ENCODE data around the gene ASB6. TPM values are rescaled to one million over a fixed set of nuclear protein-coding genes. Genes with fewer than 3 reads are reported as not detected.

ASB6 gene
- polyA plus RNA-seq, 1 of the 3 experiments (the other 2 are of a cell fraction), result 35.9 TPM

DNA sequence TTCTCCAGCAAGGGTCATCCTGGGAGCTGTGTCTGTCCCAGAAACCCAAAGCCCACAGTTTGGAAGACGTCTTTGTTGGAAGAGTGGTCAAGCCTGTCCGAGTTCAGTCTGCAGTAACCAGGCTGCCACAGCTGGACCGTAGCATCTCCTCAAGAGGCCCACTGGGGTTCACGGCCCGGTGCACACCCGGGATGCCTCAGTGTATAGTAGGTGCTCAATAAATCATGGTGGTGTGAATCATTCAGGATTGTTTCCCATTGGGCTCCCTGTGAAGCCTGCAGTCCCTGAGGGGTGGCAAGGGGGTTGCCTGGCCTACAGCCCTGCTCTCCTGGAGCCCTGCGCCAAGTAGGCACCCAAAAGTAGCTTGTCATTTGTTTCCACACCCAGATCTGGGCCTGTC is 13.2 kb upstream of the ASB6 start:
- Histone ChIP-seq H4K20me1 (ENCODE audit: insufficient read depth) (no peaks in the 10 kb centered on the region), H3K9me2 (no peaks in the 10 kb centered on the region), H3K9ac (no peak overlapping the region), H3K4me1 (ENCODE audit: control insufficient read depth in 1 of 2, insufficient read depth in 2 of 2, low read depth in 1 of 2, low read length in 1 of 2) (peaks cover 0 to 14% of the 10 kb centered on the region in 2 experiments; a peak in 2 of 4 replicates), H3K4me3 (ENCODE audit: low read depth in 2 of 2, low read length in 1 of 2) (no peak overlapping the region), H3K4me2 (no peak overlapping the region), H3K79me2 (ENCODE audit: insufficient read depth) (no peaks in the 10 kb centered on the region), H3F3A (replicated peaks; ENCODE audit: insufficient read depth) (peaks cover 2% of the 10 kb centered on the region), H3K27me3 (ENCODE audit: insufficient read depth) (no peaks in the 10 kb centered on the region), H3K36me3 (replicated peaks in 1 of 2; ENCODE audit: control insufficient read depth in 1 of 2, insufficient read depth in 2 of 2, low read length in 1 of 2) (no peaks in the 10 kb centered on the region), H2AFZ (ENCODE audit: low read depth) (no peak overlapping the region), H3K9me3 (no peaks in the 10 kb centered on the region), H3K27ac (ENCODE audit: low read depth in 2 of 2, low read length in 1 of 2) (no peak overlapping the region)
- 79% methylated on average over 2 of the region's 7 CpGs for WGBS (ENCODE audit: low lambda C conversion rate)
- POLR2A ChIA-PET, result no interaction called here
- no peak for DNase-seq
- TF ChIP-seq EZH2phosphoT487 (IDR thresholded peaks at IDR 0.05; ENCODE audit: borderline replicate concordance, low read depth) (no peak), FOSL2 (IDR thresholded peaks at IDR 0.05; ENCODE audit: borderline replicate concordance, low read depth) (no peak), TEAD4 (IDR thresholded peaks at IDR 0.05; ENCODE audit: borderline replicate concordance, insufficient read depth) (no peak), NFIC (IDR thresholded peaks at IDR 0.05; ENCODE audit: borderline replicate concordance) (no peak), TCF12 (IDR thresholded peaks at IDR 0.05) (no peak)
- TF ChIP-seq, protein P1, sequence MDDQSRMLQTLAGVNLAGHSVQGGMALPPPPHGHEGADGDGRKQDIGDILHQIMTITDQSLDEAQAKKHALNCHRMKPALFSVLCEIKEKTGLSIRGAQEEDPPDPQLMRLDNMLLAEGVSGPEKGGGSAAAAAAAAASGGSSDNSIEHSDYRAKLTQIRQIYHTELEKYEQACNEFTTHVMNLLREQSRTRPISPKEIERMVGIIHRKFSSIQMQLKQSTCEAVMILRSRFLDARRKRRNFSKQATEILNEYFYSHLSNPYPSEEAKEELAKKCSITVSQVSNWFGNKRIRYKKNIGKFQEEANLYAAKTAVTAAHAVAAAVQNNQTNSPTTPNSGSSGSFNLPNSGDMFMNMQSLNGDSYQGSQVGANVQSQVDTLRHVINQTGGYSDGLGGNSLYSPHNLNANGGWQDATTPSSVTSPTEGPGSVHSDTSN (IDR thresholded peaks at IDR 0.05), result no peak
- CTCF ChIA-PET, result interaction anchor here (1.3 kb wide), 1 partner anchor 14 kb away, joined by 4 read pairs; no protein-coding TSS in a partner anchor

GRCh38 chr9:129654554-129655040 is 12.6 kb upstream of the ASB6 start:
- no peak for DNase-seq
- Histone ChIP-seq H3K9me2 (no peaks in the 10 kb centered on the region), H3K9me3 (no peaks in the 10 kb centered on the region), H3K79me2 (ENCODE audit: insufficient read depth) (no peaks in the 10 kb centered on the region), H4K20me1 (ENCODE audit: insufficient read depth) (no peaks in the 10 kb centered on the region), H3K9ac (no peak overlapping the region), H3K36me3 (replicated peaks in 1 of 2; ENCODE audit: control insufficient read depth in 1 of 2, insufficient read depth in 2 of 2, low read length in 1 of 2) (no peaks in the 10 kb centered on the region), H3K4me3 (ENCODE audit: low read depth in 2 of 2, low read length in 1 of 2) (no peak overlapping the region), H2AFZ (ENCODE audit: low read depth) (no peak overlapping the region), H3K27ac (ENCODE audit: low read depth in 2 of 2, low read length in 1 of 2) (no peak overlapping the region), H3K4me2 (no peak overlapping the region), H3K27me3 (ENCODE audit: insufficient read depth) (no peaks in the 10 kb centered on the region), H3K4me1 (ENCODE audit: control insufficient read depth in 1 of 2, insufficient read depth in 2 of 2, low read depth in 1 of 2, low read length in 1 of 2) (peaks cover 0 to 18% of the 10 kb centered on the region in 2 experiments; a peak in 2 of 4 replicates), H3F3A (replicated peaks; ENCODE audit: insufficient read depth) (peaks cover 2% of the 10 kb centered on the region)
- CTCF ChIA-PET, result interaction anchor here (0.6 kb wide), 1 partner anchor 80 kb away, joined by 3 read pairs; no protein-coding TSS in a partner anchor
- POLR2A ChIA-PET, result no interaction called here
- 88% methylated on average over 20 of the region's 20 CpGs for WGBS (ENCODE audit: low lambda C conversion rate)
- TF ChIP-seq SIN3A (IDR thresholded peaks at IDR 0.05; ENCODE audit: borderline replicate concordance, low read depth, low read length), result no peak
- TF ChIP-seq NRF1 (IDR thresholded peaks at IDR 0.05; ENCODE audit: low read depth, low read length), result no peak
- no peak for TF ChIP-seq SMC3 (IDR thresholded peaks at IDR 0.05; ENCODE audit: low read depth, low read length)
- no peak for TF ChIP-seq RFX5 (IDR thresholded peaks at IDR 0.05; ENCODE audit: low read length)
- TF ChIP-seq, protein P2, sequence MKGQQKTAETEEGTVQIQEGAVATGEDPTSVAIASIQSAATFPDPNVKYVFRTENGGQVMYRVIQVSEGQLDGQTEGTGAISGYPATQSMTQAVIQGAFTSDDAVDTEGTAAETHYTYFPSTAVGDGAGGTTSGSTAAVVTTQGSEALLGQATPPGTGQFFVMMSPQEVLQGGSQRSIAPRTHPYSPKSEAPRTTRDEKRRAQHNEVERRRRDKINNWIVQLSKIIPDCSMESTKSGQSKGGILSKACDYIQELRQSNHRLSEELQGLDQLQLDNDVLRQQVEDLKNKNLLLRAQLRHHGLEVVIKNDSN (IDR thresholded peaks at IDR 0.05; ENCODE audit: borderline replicate concordance, low read depth), result no peak
- no peak for TF ChIP-seq MXI1 (IDR thresholded peaks at IDR 0.05; ENCODE audit: low read depth, low read length)
- no peak for TF ChIP-seq REST (IDR thresholded peaks at IDR 0.05; ENCODE audit: low read depth, low read length)
- no peak for TF ChIP-seq TAF1 (IDR thresholded peaks at IDR 0.05; ENCODE audit: borderline replicate concordance, low read depth, low read length)
- TF ChIP-seq IRF3 (IDR thresholded peaks at IDR 0.05; ENCODE audit: low read depth, low read length), result no peak
- TF ChIP-seq, protein P3, sequence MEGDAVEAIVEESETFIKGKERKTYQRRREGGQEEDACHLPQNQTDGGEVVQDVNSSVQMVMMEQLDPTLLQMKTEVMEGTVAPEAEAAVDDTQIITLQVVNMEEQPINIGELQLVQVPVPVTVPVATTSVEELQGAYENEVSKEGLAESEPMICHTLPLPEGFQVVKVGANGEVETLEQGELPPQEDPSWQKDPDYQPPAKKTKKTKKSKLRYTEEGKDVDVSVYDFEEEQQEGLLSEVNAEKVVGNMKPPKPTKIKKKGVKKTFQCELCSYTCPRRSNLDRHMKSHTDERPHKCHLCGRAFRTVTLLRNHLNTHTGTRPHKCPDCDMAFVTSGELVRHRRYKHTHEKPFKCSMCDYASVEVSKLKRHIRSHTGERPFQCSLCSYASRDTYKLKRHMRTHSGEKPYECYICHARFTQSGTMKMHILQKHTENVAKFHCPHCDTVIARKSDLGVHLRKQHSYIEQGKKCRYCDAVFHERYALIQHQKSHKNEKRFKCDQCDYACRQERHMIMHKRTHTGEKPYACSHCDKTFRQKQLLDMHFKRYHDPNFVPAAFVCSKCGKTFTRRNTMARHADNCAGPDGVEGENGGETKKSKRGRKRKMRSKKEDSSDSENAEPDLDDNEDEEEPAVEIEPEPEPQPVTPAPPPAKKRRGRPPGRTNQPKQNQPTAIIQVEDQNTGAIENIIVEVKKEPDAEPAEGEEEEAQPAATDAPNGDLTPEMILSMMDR (IDR thresholded peaks at IDR 0.05), result no peak
- no peak for TF ChIP-seq FOSL2 (IDR thresholded peaks at IDR 0.05; ENCODE audit: borderline replicate concordance, low read depth)
- TF ChIP-seq, protein P4, sequence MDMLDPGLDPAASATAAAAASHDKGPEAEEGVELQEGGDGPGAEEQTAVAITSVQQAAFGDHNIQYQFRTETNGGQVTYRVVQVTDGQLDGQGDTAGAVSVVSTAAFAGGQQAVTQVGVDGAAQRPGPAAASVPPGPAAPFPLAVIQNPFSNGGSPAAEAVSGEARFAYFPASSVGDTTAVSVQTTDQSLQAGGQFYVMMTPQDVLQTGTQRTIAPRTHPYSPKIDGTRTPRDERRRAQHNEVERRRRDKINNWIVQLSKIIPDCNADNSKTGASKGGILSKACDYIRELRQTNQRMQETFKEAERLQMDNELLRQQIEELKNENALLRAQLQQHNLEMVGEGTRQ (IDR thresholded peaks at IDR 0.05; ENCODE audit: borderline replicate concordance, low read depth, low read length), result no peak
- no peak for TF ChIP-seq FOXM1 (IDR thresholded peaks at IDR 0.05; ENCODE audit: low read depth)
